Measurements from ENCODE around the gene VWA8. TPM values are rescaled to one million over a fixed set of nuclear protein-coding genes. Genes with fewer than 3 reads are reported as not detected.

VWA8 gene
- total and polyA plus RNA-seq, 2 of the 8 experiments (the other 6 are each of a cell fraction or from before 2014, with no cell fraction given), result 5.9 to 19.6 TPM

DNA sequence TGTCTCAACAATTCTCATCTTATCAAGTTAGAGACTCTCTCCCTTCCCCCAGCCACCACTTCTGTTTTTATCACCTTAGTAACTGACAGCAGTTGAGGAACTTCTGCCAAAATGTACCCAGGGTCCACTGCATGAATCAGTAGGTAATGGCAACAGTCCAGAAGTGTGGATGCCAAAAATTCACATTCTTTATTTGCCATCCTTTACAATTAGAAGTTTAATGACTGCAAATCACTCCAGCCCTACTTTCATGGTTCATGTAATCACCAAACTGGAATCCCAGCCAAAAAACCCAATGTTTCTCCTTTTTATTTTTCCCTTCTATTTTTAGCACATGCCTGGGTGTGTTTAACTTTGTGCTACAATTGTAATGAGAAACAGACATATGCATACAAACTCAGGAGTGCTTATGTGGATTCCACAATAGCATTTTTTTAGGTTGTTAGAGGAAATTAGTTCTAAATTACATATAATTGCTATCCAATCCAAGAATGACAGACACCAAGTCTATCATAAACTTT is 260.1 kb downstream of the VWA8 start (continued):
- TF ChIP-seq CREB1 (IDR thresholded peaks at IDR 0.05), result no peak
- no peak for TF ChIP-seq POLR2A (IDR thresholded peaks at IDR 0.05; ENCODE audit: control extremely low read depth in 1 of 2, low read depth in 2 of 2, low read length in 2 of 2)
